VCaP (cell line): ENCODE data around the gene PTGER1.
"Not testable (repeated sequence)": the region's sequence is repeated elsewhere in the genome, so short reads cannot be mapped to it uniquely, and the experiment has no call there.

ENCODE experiments used
- H3K27ac ChIP-seq: fragments of 450-650 bp; 2 replicates; pipeline ENCODE4 v1.5.1; 2017
- CTCF ChIP-seq: fragments of 450-650 bp; conservative IDR thresholded peaks from 2 replicates; pipeline ENCODE4 v1.5.1; 2017; ENCODE audit warnings: mild to moderate bottlenecking, moderate library complexity

The PTGER1 gene

GRCh38 chr19:14460935-14461334 lies 14.2 kb downstream of the PTGER1 start:
- no peak overlapping the region for H3K27ac ChIP-seq
- TF ChIP-seq CTCF: no peak

- no peak overlapping the region for H3K27ac ChIP-seq
- no peak for TF ChIP-seq CTCF
Observed at GRCh38 chr19:14459703-14460102, 15.5 kb downstream of the PTGER1 start.

GRCh38 chr19:14452303-14452702 lies 22.9 kb downstream of the PTGER1 start:
- not testable (repeated sequence) for H3K27ac ChIP-seq

- TF ChIP-seq CTCF: no peak
- H3K27ac ChIP-seq: no peak overlapping the region
Observed at GRCh38 chr19:14450876-14451275, 24.3 kb downstream of the PTGER1 start.

- TF ChIP-seq CTCF: no peak
- H3K27ac ChIP-seq: no peak overlapping the region
Observed at GRCh38 chr19:14450168-14450874, 24.8 kb downstream of the PTGER1 start.

GRCh38 chr19:14449321-14449720 lies 25.8 kb downstream of the PTGER1 start:
- no peak for TF ChIP-seq CTCF
- H3K27ac ChIP-seq: no peak overlapping the region

GRCh38 chr19:14446336-14447036 lies 28.7 kb downstream of the PTGER1 start:
- TF ChIP-seq CTCF: no peak
- no peak overlapping the region for H3K27ac ChIP-seq

GRCh38 chr19:14443632-14444216 lies 31.4 kb downstream of the PTGER1 start:
- no peak overlapping the region for H3K27ac ChIP-seq
- TF ChIP-seq CTCF: no peak
